HEK293 (cell line): ENCODE data around the gene HSD11B1.

Experiments used
- BCL11A ChIP-seq: fragments of 450-650 bp; formaldehyde crosslinking; IDR thresholded peaks from 2 replicates; pipeline ENCODE4 v1.5.1; 2016; ENCODE audit warnings: low read depth, missing biosample characterization, missing genetic modification characterization
- CTCF ChIP-seq: fragments of 450-650 bp; formaldehyde crosslinking; IDR thresholded peaks from 2 replicates; pipeline ENCODE4 v1.5.1; 2016; ENCODE audit warnings: missing biosample characterization, missing genetic modification characterization
- PRDM1 ChIP-seq: fragments of 450-650 bp; formaldehyde crosslinking; IDR thresholded peaks from 2 replicates; pipeline ENCODE4; 2016; ENCODE audit warnings: missing biosample characterization, missing genetic modification characterization
- PRDM10 ChIP-seq: fragments of 450-650 bp; formaldehyde crosslinking; IDR thresholded peaks from 2 replicates; pipeline ENCODE4 v1.5.1; 2016; ENCODE audit warnings: missing biosample characterization, missing genetic modification characterization
- REST ChIP-seq: fragments of 450-650 bp; formaldehyde crosslinking; IDR thresholded peaks from 2 replicates; pipeline ENCODE4 v1.5.1; 2016; ENCODE audit warnings: missing biosample characterization, missing genetic modification characterization
- TCF7L2 ChIP-seq: IDR thresholded peaks from 2 replicates; pipeline ENCODE4 v1.6.1; 2011; ENCODE audit warnings: low read depth, mild to moderate bottlenecking, inconsistent platforms, low read length, moderate library complexity, borderline replicate concordance
- YY2 ChIP-seq: fragments of 450-650 bp; formaldehyde crosslinking; IDR thresholded peaks from 2 replicates; pipeline ENCODE4 v1.5.1; 2016; ENCODE audit warnings: missing biosample characterization, missing genetic modification characterization
- ZNF23 ChIP-seq: fragments of 450-650 bp; formaldehyde crosslinking; IDR thresholded peaks from 2 replicates; pipeline ENCODE4 v1.5.1; 2016; ENCODE audit warnings: missing biosample characterization, missing genetic modification characterization, borderline replicate concordance
- ZNF274 ChIP-seq, 2 experiments: fragments of 200-500 bp in 1 of 2; fragments of 450-650 bp in 1 of 2; sonication (Bioruptor generic) in 1 of 2; formaldehyde crosslinking in 1 of 2; IDR thresholded peaks; 2 replicates each; pipeline versions ENCODE4 v1.5.1 to v1.6.1; 2014 to 2016; ENCODE audit warnings: borderline replicate concordance in 1 of 2, inconsistent platforms in 1 of 2, low read length in 1 of 2, missing biosample characterization in 1 of 2, missing genetic modification characterization in 1 of 2
- ZNF362 ChIP-seq: fragments of 450-650 bp; formaldehyde crosslinking; IDR thresholded peaks from 2 replicates; pipeline ENCODE4 v1.5.1; 2016; ENCODE audit warnings: missing biosample characterization, missing genetic modification characterization
- ZNF394 ChIP-seq: fragments of 450-650 bp; formaldehyde crosslinking; IDR thresholded peaks from 2 replicates; pipeline ENCODE4 v1.5.1; 2016; ENCODE audit warnings: missing biosample characterization, missing genetic modification characterization, mild to moderate bottlenecking, moderate library complexity, borderline replicate concordance
- ZNF670 ChIP-seq: fragments of 450-650 bp; formaldehyde crosslinking; IDR thresholded peaks from 2 replicates; pipeline ENCODE4 v1.5.1; 2016; ENCODE audit warnings: missing biosample characterization, missing genetic modification characterization, low read depth
- ZNF704 ChIP-seq: fragments of 450-650 bp; formaldehyde crosslinking; IDR thresholded peaks from 2 replicates; pipeline ENCODE4 v1.5.1; 2016; ENCODE audit warnings: missing biosample characterization, missing genetic modification characterization
- ZNF747 ChIP-seq: fragments of 450-650 bp; formaldehyde crosslinking; IDR thresholded peaks from 2 replicates; pipeline ENCODE4 v1.5.1; 2016; ENCODE audit warnings: missing biosample characterization, missing genetic modification characterization

- TF ChIP-seq BCL11A (tag by site-specific recombination) = no peak
- TF ChIP-seq TCF7L2 = no peak
- TF ChIP-seq ZNF362 = no peak
- no peak for TF ChIP-seq PRDM10 (tag by site-specific recombination)
- TF ChIP-seq ZNF274 (IDR thresholded peaks at IDR 0.05; ENCODE audit: low read length) = no peak
- TF ChIP-seq ZNF274 (tag by site-specific recombination; IDR thresholded peaks at IDR 0.05; ENCODE audit: borderline replicate concordance) = no peak
- no peak for TF ChIP-seq REST (tag by site-specific recombination)
- no peak for TF ChIP-seq ZNF394
- TF ChIP-seq CTCF (tag by site-specific recombination) = no peak
- TF ChIP-seq ZNF747 (tag by site-specific recombination) = no peak
- no peak for TF ChIP-seq YY2 (tag by site-specific recombination)
- TF ChIP-seq ZNF23 (tag by site-specific recombination) = no peak
- no peak for TF ChIP-seq ZNF704 (tag by site-specific recombination)
- no peak for TF ChIP-seq ZNF670 (tag by site-specific recombination)
- no peak for TF ChIP-seq PRDM1 (tag by site-specific recombination)
Measured at GRCh38 chr1:209741193-209741592, 36.5 kb downstream of the HSD11B1 start.
